Mesothelial cell of epicardium (in vitro differentiated cells): ENCODE measurements around the gene KCNAB1. TPM values are rescaled to one million over a fixed set of nuclear protein-coding genes. Genes with fewer than 3 reads are reported as not detected.
A peak's percentile ranks its signal among the peaks of the same experiment; 100 is the strongest.

ENCODE experiments used
- DNase-seq, 2 experiments: peaks; one replicate each; pipeline ENCODE4 v3.0.0; 2021; ENCODE audit warnings: low spot score in 2 of 2; ENCODE audit not compliant: unreplicated experiment in 2 of 2
- H3K27ac Mint-ChIP-seq: 2 replicates; pipeline ENCODE4 v1.8.0; 2021; ENCODE audit warnings: mixed read lengths
- H3K27me3 Mint-ChIP-seq: 2 replicates; pipeline ENCODE4 v1.8.0; 2021; ENCODE audit warnings: low read depth, mixed read lengths
- H3K36me3 Mint-ChIP-seq: 2 replicates; pipeline ENCODE4 v1.8.0; 2021; ENCODE audit warnings: mixed read lengths
- H3K4me1 Mint-ChIP-seq: 2 replicates; pipeline ENCODE4 v1.8.0; 2021; ENCODE audit warnings: mixed read lengths
- H3K4me3 Mint-ChIP-seq: 2 replicates; pipeline ENCODE4 v1.8.0; 2021; ENCODE audit warnings: mild to moderate bottlenecking, moderate library complexity, mixed read lengths
- H3K9me3 Mint-ChIP-seq: 2 replicates; pipeline ENCODE4 v1.8.0; 2021; ENCODE audit warnings: mixed read lengths
- CTCF ChIP-seq: fragments of 200-600 bp; sonication (generic); IDR thresholded peaks from one replicate; pipeline ENCODE4 v1.5.0; 2021; ENCODE audit warnings: antibody characterized with exemption; ENCODE audit not compliant: unreplicated experiment
- total RNA-seq: library from RNA; stranded (reverse); gene quantifications from 3 replicates; pipeline ENCODE4 v1.2.1, GENCODE V29; 2021

Gene KCNAB1
- total RNA-seq, 1 donor from 2014 or later = 3.7 TPM

- H3K27ac Mint-ChIP-seq = peak overlapping the region; percentile 77
- no peaks in the 10 kb centered on the region for H3K27me3 Mint-ChIP-seq
- H3K36me3 Mint-ChIP-seq = peaks cover 39% of the 10 kb centered on the region
These were observed 427.8 kb downstream of the KCNAB1 start for GRCh38 chr3:156548041-156548687.

GRCh38 chr3:156548902-156549301, 428.5 kb downstream of the KCNAB1 start:
- peaks cover 37% of the 10 kb centered on the region for H3K36me3 Mint-ChIP-seq
- H3K9me3 Mint-ChIP-seq = no peaks in the 10 kb centered on the region
- TF ChIP-seq CTCF = no peak
- no peak for DNase-seq
- H3K4me3 Mint-ChIP-seq = no peak overlapping the region
- H3K27me3 Mint-ChIP-seq = no peaks in the 10 kb centered on the region
- H3K4me1 Mint-ChIP-seq = peaks cover 52% of the 10 kb centered on the region
- peak overlapping the region; percentile 50 for H3K27ac Mint-ChIP-seq

More at GRCh38 chr3:156548041-156548687, 427.8 kb downstream of the KCNAB1 start:
- no peaks in the 10 kb centered on the region for H3K9me3 Mint-ChIP-seq
- no peak overlapping the region for H3K4me3 Mint-ChIP-seq
- no peak for DNase-seq
- TF ChIP-seq CTCF = no peak
- H3K4me1 Mint-ChIP-seq = peaks cover 48% of the 10 kb centered on the region

- Mint-ChIP-seq H3K27me3 (no peaks in the 10 kb centered on the region), H3K27ac (peak overlapping the region; percentile 12), H3K9me3 (no peaks in the 10 kb centered on the region), H3K4me3 (no peak overlapping the region), H3K36me3 (peaks cover 33% of the 10 kb centered on the region), H3K4me1 (peaks cover 52% of the 10 kb centered on the region)
- no peak for DNase-seq
- TF ChIP-seq CTCF = no peak
These were observed 430.9 kb downstream of the KCNAB1 start for GRCh38 chr3:156551261-156551660.

GRCh38 chr3:156551746-156552145, 431.4 kb downstream of the KCNAB1 start:
- Mint-ChIP-seq H3K4me3 (no peak overlapping the region), H3K4me1 (peaks cover 48% of the 10 kb centered on the region), H3K36me3 (peaks cover 29% of the 10 kb centered on the region), H3K9me3 (no peaks in the 10 kb centered on the region), H3K27me3 (no peaks in the 10 kb centered on the region), H3K27ac (peak overlapping the region; percentile 6)
- DNase-seq = no peak
- TF ChIP-seq CTCF = no peak

GRCh38 chr3:156552973-156553372, 432.6 kb downstream of the KCNAB1 start:
- no peak for DNase-seq
- Mint-ChIP-seq H3K4me3 (peak overlapping the region; percentile 25), H3K36me3 (peaks cover 26% of the 10 kb centered on the region), H3K27ac (peak overlapping the region; percentile 16), H3K4me1 (peaks cover 39% of the 10 kb centered on the region), H3K27me3 (no peaks in the 10 kb centered on the region), H3K9me3 (no peaks in the 10 kb centered on the region)
- TF ChIP-seq CTCF = no peak
